Neural cell (in vitro differentiated cells): ENCODE data around the gene CLCN3.
A peak's percentile ranks its signal among the peaks of the same experiment; 100 is the strongest.

Source experiments
- EP300 ChIP-seq: fragments of 450-650 bp; conservative IDR thresholded peaks from 2 replicates; pipeline ENCODE4 v1.6.1; 2014; ENCODE audit warnings: antibody characterized with exemption, mild to moderate bottlenecking, moderate library complexity; ENCODE audit not compliant: poor library complexity, severe bottlenecking
- EZH2 ChIP-seq: fragments of 200-600, 300-800 bp; shearing (Covaris generic), sonication (generic); IDR thresholded peaks from 2 replicates; pipeline ENCODE4 v1.6.1; 2014; ENCODE audit warnings: antibody characterized with exemption, low read length, borderline replicate concordance, mild to moderate bottlenecking; ENCODE audit not compliant: insufficient read depth, poor library complexity, severe bottlenecking
- MXI1 ChIP-seq: fragments of 450-650 bp; conservative IDR thresholded peaks from 2 replicates; pipeline ENCODE4 v1.6.1; 2014; ENCODE audit warnings: antibody characterized with exemption, mild to moderate bottlenecking; ENCODE audit not compliant: poor library complexity, severe bottlenecking
- POLR2AphosphoS5 ChIP-seq: IDR thresholded peaks from 2 replicates; pipeline ENCODE4 v1.6.1; 2012
- RAD21 ChIP-seq: fragments of 450-650 bp; conservative IDR thresholded peaks from 2 replicates; pipeline ENCODE4 v1.6.1; 2014; ENCODE audit warnings: antibody characterized with exemption, mild to moderate bottlenecking, moderate library complexity
- REST ChIP-seq: IDR thresholded peaks from 2 replicates; pipeline ENCODE4 v1.6.1; 2012; ENCODE audit warnings: borderline replicate concordance
- SMC3 ChIP-seq: fragments of 450-650 bp; conservative IDR thresholded peaks from 2 replicates; pipeline ENCODE4 v1.6.1; 2014; ENCODE audit warnings: antibody characterized with exemption, mild to moderate bottlenecking, moderate library complexity; ENCODE audit not compliant: poor library complexity
- TAF1 ChIP-seq: IDR thresholded peaks from 2 replicates; pipeline ENCODE4 v1.6.1; 2012; ENCODE audit warnings: low read depth
- TF ChIP-seq, protein P1 (sequence below): fragments of 450-650 bp; IDR thresholded peaks from 2 replicates; pipeline ENCODE4 v1.5.1; 2014; ENCODE audit warnings: antibody characterized with exemption, mild to moderate bottlenecking, moderate library complexity; ENCODE audit not compliant: poor library complexity, severe bottlenecking

DNA sequence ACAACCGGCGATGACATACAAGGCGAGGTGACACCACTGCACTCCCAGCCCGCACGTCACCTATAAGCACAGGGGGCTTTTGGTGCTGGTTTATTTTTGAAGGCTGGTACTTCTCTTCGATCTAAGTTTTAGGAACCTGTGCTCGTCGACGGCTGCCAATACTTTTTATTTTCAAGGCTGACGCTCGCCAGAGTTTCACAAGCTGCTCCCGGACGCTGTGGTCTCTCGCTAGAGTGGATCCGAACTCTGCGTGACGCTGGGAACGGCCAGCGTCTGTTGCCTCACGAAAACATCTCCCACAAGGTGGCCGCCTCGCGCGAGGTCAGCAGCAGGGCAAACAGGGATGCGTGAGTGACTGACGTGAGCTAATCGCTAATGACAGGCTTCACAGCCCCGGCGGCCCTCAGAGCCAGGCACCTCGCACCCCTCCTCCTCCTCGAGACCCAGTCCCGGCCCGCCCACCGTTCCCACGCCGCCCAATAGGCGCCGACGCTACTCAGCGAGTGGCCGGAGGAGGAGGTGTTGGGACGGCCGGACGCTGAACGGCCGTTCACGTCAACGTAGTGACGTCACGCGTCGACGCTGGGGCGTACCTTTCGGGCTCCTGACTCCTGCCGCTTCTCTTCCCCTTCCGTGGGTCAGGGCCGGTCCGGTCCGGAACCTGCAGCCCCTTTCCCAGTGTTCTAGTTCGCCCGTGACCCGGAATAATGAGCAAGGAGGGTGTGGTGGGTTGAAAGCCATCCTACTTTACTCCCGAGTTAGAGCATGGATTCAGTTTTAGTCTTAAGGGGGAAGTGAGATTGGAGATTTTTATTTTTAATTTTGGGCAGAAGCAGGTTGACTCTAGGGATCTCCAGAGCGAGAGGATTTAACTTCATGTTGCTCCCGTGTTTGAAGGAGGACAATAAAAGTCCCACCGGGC lies at the start of gene CLCN3:
- TF ChIP-seq EZH2 (no peak), EP300 (peak; percentile 83), RAD21 (peak; percentile 15), POLR2AphosphoS5 (peak; percentile 90), SMC3 (no peak), TAF1 (peak; percentile 42), REST (no peak), MXI1 (peak; percentile 49)
- TF ChIP-seq, protein P1, sequence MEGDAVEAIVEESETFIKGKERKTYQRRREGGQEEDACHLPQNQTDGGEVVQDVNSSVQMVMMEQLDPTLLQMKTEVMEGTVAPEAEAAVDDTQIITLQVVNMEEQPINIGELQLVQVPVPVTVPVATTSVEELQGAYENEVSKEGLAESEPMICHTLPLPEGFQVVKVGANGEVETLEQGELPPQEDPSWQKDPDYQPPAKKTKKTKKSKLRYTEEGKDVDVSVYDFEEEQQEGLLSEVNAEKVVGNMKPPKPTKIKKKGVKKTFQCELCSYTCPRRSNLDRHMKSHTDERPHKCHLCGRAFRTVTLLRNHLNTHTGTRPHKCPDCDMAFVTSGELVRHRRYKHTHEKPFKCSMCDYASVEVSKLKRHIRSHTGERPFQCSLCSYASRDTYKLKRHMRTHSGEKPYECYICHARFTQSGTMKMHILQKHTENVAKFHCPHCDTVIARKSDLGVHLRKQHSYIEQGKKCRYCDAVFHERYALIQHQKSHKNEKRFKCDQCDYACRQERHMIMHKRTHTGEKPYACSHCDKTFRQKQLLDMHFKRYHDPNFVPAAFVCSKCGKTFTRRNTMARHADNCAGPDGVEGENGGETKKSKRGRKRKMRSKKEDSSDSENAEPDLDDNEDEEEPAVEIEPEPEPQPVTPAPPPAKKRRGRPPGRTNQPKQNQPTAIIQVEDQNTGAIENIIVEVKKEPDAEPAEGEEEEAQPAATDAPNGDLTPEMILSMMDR: peak; percentile 38
